NCI-H1417 (cell line): ENCODE results near the gene KDELR1.
A peak's percentile ranks its signal among the peaks of the same experiment; 100 is the strongest.

Source experiments
- DNase-seq, 3 experiments: peaks; one replicate each; lab custom pipeline; 2025; lab: John Stamatoyannopoulos, UW

KDELR1 gene

GRCh38 chr19:48371367-48371766 is 20.0 kb downstream of the KDELR1 start:
- DNase-seq, result no peak

- DNase-seq, result no peak
These were observed 20.4 kb downstream of the KDELR1 start for GRCh38 chr19:48370955-48371354.

- peak; percentile 50 to 80 (median 72) for DNase-seq
These were observed 22.4 kb downstream of the KDELR1 start for GRCh38 chr19:48368936-48369335.

- DNase-seq, result no peak
These were observed 23.5 kb downstream of the KDELR1 start for GRCh38 chr19:48367855-48368254.

- no peak for DNase-seq
These were observed 25.7 kb downstream of the KDELR1 start for GRCh38 chr19:48365602-48366001.

- no peak for DNase-seq
These were observed 26.6 kb downstream of the KDELR1 start for GRCh38 chr19:48364598-48365348.

GRCh38 chr19:48363810-48364597 is 27.3 kb downstream of the KDELR1 start, which contains the start of the genes SYNGR4 and TMEM143:
SYNGR4 (plus strand) TSS chr19:48364367; CDS start chr19:48365843, 1,476 bp downstream.
TMEM143 (minus strand) TSS chr19:48363940; CDS start chr19:48363920, 20 bp downstream.
- peak; percentile 99 to 100 (median 100) for DNase-seq

- DNase-seq, result no peak
These were observed 27.9 kb downstream of the KDELR1 start for GRCh38 chr19:48363500-48363809.

GRCh38 chr19:48362716-48363499 is 28.4 kb downstream of the KDELR1 start:
- peak; percentile 91 to 98 (median 96) for DNase-seq

- no peak for DNase-seq
These were observed 29.4 kb downstream of the KDELR1 start for GRCh38 chr19:48361912-48362311.

- no peak for DNase-seq
These were observed 32.2 kb downstream of the KDELR1 start for GRCh38 chr19:48359123-48359522.

- DNase-seq, result no peak
These were observed 35.9 kb downstream of the KDELR1 start for GRCh38 chr19:48355365-48355954.

GRCh38 chr19:48354332-48354992 is 36.9 kb downstream of the KDELR1 start:
- no peak for DNase-seq

- no peak for DNase-seq
These were observed 37.7 kb downstream of the KDELR1 start for GRCh38 chr19:48353677-48354076.

GRCh38 chr19:48351341-48351752 is 40.0 kb downstream of the KDELR1 start:
- peak; percentile 41 to 66 (median 57) for DNase-seq

GRCh38 chr19:48350856-48351255 is 40.5 kb downstream of the KDELR1 start:
- DNase-seq, result no peak

GRCh38 chr19:48348737-48349136 is 42.6 kb downstream of the KDELR1 start:
- DNase-seq, result no peak

GRCh38 chr19:48348045-48348444 is 43.3 kb downstream of the KDELR1 start:
- DNase-seq, result no peak

- no peak for DNase-seq
These were observed 45.2 kb downstream of the KDELR1 start for GRCh38 chr19:48346191-48346590.

- no peak for DNase-seq
These were observed 46.5 kb downstream of the KDELR1 start for GRCh38 chr19:48344892-48345291.

- no peak for DNase-seq
These were observed 48.4 kb downstream of the KDELR1 start for GRCh38 chr19:48342841-48343540.
